GM21447 (cell line): ENCODE results near the gene CGNL1.
A peak's percentile ranks its signal among the peaks of the same experiment; 100 is the strongest.

Experiments used
- ATAC-seq: cut with Tn5 transposase; IDR thresholded peaks from one replicate; pipeline ENCODE4 v1.9.1; 2021; ENCODE audit not compliant: unreplicated experiment

The CGNL1 gene

DNA sequence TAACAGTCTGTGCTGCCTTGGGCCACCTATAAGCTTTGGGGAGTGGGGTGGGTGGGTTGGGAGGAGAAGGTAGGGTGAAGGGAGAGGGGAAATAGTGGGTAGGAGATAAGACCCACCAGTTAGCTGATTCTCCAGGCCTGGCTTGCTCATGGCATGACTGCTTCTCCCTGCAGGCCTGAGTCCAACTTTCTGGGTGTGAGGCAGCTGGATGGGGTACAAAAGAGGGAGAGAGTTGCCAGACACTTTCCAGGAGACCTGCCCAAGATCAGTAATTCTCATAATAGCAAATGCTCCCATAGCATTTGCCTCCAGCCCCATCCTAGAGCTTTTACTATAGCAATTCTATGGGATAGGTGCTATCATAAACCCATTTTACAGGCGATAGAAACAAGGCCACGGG, 7.7 kb downstream of the CGNL1 start:
- ATAC-seq = no peak

DNA sequence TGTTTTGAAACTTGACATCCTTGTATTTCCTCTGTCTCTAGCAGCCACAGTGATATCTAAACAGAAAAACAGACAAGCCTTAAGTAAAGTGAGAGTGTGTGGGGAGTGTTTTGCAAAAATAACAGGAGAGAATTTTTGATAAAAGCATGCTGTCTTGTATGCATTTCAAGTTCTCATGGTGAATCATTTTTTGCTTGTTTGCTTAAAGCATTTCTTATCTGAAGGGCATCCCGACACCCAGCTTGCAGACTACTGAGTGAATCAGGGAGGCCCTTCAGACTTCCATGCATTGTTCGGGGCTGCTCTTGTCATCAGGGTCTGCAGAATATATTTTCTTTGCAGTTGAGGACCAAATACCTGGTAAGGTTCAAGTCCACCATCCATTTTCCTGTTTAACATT, 8.5 kb downstream of the CGNL1 start:
- no peak for ATAC-seq

GRCh38 chr15:57385923-57386390, 9.7 kb downstream of the CGNL1 start:
- ATAC-seq = no peak

DNA sequence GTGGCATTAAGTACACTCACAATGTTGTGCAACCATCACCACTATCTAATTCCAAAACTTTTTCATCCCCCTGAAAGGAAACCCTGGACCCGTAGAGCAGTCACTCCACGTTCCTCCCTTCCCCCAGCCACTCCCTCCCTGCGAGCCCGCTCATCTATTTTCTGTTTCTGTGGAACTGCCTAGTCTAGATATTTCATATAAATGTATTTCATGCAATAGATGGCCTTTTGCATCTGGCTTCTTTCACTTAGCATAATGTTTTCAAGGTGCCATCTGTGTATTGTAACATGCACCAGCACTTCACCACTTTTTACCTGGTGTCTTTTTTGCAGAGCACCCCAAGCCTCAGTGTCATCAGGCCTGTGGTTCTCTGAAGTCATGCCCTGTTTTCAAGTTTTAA, 10.7 kb downstream of the CGNL1 start:
- ATAC-seq = no peak

DNA sequence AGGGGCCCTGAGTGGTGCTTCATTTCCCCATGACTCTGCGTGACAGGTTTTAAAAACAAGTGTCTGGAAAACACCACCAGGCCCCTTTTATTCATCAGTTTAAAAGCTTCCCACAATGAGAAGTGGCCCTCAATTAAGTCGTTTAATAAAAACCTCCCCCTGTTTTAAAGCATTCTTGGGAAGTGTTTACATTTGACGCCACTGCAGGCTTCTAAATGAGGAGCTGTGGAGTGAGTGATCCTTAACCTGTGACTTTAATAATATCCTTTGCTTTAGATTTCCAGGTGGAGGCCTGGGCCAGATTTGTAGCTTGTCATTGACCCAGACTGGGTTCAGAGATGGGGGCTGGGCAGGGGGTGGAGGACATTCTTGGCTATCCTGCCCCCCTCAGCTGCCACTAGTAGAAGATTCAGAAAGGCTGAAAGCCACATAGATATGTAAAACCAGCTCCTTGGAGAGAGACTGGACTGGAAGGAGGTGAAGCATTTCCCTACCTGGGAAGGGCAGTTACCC, 11.3 kb downstream of the CGNL1 start:
- no peak for ATAC-seq

DNA sequence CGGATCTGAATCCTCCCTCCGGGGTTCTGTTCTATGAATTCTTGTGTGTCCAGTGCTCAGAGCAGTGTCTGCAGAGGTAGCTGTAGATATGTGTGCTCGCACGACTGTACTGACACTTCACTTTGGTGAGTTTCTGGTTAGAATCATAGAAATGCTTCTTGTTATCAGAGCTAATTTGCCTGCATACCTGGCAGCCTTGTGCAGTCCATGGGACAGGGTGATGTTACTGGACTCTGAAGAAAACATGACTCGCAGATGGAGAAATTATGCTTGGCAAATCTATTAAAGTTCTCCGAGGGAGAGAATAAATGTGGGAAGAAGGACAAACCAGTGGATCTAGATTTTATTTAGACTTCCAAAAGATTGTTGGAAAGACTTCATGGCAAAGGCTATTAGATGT, 12.2 kb downstream of the CGNL1 start:
- no peak for ATAC-seq

GRCh38 chr15:57389991-57390390, 13.7 kb downstream of the CGNL1 start:
- ATAC-seq = no peak

DNA sequence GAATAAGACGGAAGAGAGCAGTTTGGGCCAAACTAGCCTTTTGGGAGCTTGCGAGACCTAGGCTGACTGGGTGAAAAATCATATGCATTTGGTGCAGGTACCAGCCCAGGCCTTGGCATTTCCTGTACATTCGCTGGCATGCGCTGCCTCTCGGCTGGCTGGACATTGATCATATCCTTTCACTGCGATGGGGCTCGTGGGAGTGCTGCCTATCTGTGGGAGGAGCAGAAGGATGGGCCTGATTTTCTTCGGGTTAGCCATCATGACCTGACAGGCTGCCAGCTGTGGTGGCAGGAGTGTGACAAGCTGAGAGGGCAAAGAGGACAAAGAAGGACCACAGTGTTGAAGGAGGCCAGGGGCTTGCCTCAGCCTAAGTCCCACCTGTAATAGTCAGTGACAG, 14.3 kb downstream of the CGNL1 start:
- no peak for ATAC-seq

DNA sequence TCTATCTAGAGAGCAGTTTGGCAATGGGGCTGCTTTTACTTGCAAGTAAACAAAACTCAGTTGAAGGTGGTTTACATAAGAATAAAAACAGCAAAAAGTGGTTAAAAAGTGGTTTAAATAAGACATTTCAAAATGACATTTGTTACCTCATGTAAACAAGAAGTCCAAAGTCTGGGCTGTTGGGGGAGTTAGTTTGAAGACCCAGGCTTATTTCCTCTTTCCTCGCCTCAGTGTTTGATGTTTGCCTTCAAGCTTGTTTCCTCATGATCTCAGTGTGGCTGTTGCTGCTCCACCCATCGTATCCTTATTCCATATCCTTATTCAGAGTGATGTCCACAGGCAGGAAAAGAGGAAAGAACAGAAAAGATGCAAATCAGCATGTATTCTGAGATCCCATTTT, 15.2 kb downstream of the CGNL1 start:
- ATAC-seq = no peak

DNA sequence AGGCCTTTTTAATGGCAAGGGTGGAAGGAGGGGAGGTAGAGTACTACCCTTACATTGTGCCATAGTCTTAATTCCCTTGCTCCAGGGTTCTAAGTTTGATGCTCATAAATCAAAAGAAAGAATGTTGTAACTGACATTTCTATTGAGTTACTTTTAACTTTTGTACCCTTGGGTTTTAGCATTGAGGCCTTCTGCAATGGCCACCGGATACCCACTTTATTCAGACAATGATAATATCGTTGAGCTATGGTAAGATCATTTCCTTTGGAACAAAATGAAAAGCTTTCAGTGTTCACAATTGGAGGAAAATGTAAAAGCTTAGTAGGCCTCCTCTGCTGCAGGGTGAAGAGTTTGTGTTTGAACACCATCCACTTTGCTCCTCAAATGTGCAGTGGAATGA, 16.8 kb downstream of the CGNL1 start:
- ATAC-seq = no peak

DNA sequence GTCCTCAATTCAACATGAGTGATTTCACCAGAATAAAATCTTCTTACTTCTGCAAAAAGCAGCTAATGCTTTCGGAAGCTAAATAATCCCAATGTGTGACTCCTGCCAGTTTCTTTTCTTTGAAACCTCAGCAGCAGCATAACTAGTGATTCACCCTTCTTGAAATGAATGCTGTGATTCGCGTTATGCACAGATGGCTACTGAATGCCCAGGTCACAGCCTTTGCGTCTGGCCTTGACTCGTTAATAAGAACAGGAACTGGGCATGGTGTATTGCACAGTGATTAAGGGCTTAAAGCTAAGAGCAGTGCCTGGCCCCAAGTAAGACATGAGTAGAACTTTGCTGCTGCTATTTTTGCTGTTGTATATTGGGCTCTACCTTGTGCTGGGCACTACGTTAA, 19.0 kb downstream of the CGNL1 start:
- ATAC-seq = peak; percentile 74

DNA sequence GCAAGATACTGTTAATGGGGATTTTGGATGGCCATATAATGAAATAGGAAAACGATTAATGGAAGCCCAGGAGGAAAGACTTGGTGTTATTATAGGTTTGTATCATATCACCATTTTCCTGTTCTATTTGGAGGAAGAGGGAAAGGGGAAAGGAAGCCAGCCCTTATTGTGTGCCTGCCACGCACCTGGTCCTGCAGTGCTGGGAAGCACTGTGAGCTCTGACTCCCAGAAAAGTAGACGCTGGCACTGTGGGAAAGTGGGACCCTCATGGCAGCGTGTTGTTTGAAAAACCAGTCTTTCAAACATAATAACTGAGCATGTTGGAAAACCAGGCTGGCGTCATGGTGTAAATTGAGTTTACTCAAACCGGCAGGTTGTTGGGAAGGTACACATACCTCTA, 22.0 kb downstream of the CGNL1 start:
- no peak for ATAC-seq

DNA sequence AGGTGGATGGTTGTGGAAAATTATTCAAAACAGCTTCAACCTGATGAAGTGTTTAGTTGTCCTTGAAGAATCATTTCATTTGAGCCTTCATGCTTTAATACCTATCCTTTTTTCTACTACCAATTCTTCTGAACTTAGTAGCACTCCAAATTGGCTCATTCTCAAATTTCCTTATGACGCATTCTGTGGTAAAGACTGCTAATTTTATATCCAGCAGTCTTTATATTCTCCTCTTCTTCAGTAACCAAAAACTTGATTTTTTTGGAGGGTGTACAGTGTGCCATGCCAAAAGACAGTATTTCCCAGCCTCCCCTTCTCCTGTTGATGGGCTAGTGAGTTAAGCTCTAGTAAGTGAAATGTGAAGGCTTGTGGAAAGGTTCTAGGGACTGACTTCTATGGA, 25.2 kb downstream of the CGNL1 start:
- ATAC-seq = no peak

DNA sequence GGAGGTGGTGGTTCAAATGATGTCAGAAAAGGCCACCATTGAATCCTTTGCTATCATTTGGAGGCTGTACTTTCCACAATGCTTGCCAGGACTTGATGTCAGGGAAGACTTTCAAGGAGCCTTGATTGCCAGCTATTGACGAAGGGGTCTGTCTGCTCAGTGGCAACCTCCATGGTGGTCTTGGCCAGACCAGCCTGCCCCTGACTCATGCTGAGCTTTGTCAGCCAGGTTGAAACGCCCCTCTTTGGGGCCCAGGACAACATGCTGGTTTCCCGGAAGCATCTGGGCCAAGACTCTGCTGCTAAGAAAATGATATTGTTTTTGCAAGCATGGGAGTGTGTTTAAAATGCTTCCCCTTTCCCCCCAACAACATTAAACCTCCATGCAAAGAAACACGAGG, 26.7 kb downstream of the CGNL1 start:
- no peak for ATAC-seq

DNA sequence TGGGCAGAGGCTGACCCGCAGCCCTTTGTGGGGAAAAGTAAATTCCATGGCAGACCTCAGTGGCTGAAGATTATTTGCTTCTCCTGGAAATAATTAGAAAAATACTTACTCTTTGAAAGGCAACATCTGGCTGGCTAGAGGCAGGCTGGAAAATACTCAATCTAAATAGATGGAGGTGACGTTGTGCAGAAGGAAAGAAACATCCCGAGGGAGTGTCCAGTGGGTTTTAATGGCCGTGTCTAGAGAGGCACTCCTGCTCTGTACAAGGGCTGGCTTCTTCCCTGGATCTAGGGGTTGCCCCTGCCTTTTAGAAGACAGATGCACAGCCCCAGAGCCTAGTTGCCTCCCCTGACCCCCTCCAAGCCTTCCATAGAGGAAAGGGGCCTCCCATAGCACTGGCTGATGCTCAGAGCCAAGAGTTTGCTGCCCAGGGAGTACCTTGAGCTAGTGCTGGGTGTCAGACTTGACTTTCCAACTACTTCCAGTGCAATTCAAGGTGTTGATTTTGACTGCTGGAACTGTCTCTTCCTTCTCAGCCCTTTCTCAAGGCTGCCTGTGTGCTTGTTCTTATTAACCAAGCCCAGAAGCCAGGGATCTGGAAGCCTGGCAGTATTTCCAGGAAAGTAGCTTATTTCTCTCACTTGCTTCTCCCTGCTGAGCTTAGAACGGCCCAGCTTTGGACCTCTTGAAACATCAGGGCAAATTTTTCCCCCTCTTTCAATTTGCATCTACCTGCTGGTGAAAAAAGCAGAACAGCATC, 27.4 kb downstream of the CGNL1 start:
- ATAC-seq = no peak

DNA sequence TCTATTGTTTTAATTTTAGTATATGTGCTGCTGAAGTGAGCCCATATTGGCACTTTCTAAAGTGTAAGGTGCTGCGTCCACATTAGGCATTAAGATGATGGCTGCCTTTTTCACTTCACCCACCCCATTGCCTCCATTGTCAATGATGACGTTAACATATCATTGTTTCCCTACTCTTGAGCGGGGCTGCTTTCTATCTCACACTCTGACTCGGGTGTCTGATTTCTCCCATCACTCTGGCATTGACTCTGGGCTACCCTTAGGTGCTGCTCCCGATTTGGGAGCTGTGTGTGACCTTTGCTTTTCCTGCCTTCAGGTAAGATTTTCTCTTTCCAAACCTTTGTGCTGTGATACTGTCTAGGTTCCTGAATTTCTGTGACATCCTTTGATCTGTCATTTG, 28.8 kb downstream of the CGNL1 start:
- no peak for ATAC-seq

GRCh38 chr15:57406062-57406772, 29.9 kb downstream of the CGNL1 start:
- ATAC-seq = no peak

GRCh38 chr15:57410373-57410772, 34.1 kb downstream of the CGNL1 start:
- ATAC-seq = no peak

DNA sequence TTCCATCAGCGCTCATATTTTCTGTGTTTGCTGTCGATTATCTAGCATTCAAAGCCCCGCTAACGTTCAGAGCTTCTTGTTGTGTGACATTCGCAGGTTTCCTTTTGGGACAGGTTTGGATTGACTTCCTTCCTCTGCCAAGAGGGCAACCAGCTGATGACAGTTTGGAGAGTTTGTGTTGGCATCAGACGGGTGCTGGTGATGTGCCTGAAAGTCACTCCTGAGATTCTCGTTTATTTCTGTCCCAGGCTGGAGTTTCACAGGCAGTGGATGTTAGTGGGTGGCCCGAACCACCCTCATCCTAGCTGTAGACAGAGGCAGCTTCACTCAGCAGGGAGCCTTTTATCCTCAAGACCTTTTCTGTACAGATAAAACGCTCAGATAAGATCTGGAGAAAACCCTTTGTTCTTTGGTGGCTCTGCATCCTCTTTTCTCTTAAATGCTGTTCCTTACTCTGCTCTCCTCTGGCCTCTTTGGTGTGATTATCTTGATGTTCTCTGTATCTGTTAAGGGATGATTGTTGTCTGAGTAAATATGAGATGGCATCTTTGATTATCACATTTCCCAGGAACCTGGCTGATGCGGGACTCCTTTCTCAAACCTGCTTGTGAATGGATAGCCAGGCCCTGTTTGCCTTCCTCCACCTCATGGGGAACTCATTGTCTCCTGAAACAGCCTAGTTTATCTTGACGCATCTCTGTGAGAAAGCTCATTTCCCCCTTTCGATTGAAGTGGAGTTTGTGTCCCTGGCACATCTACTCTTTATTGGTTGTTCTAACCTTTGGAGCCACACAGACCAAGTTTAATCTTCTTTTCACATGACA, 35.9 kb downstream of the CGNL1 start:
- ATAC-seq = no peak

GRCh38 chr15:57415602-57416001, 39.3 kb downstream of the CGNL1 start:
- no peak for ATAC-seq

DNA sequence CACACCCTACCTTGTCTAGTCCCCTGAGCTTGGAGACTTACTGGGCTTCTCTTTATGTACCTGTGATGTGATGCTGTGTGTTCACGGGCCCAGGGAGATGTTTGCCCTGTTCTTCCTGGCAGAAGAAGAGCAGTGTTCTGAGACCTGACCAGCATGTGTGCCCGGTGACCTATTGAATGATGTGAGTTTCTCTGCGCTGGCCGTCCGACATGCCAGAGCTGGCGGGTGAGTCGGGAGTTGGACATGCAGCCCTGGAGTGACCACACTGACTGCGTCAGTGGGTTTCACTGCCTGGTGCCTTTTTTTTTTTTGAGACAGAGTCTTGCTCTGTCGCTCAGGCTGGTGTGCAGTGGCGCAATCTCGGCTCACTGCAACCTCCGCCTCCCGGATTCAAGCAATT, 42.3 kb downstream of the CGNL1 start:
- ATAC-seq = no peak

- ATAC-seq = no peak
Measured at GRCh38 chr15:57419335-57419734, 43.0 kb downstream of the CGNL1 start.
